Measurements from ENCODE around the gene LGR6. TPM values are rescaled to one million over a fixed set of nuclear protein-coding genes. Genes with fewer than 3 reads are reported as not detected.

Gene LGR6
- total RNA-seq, 2 donors from 2014 or later, result 76.6 to 99.0 TPM

DNA sequence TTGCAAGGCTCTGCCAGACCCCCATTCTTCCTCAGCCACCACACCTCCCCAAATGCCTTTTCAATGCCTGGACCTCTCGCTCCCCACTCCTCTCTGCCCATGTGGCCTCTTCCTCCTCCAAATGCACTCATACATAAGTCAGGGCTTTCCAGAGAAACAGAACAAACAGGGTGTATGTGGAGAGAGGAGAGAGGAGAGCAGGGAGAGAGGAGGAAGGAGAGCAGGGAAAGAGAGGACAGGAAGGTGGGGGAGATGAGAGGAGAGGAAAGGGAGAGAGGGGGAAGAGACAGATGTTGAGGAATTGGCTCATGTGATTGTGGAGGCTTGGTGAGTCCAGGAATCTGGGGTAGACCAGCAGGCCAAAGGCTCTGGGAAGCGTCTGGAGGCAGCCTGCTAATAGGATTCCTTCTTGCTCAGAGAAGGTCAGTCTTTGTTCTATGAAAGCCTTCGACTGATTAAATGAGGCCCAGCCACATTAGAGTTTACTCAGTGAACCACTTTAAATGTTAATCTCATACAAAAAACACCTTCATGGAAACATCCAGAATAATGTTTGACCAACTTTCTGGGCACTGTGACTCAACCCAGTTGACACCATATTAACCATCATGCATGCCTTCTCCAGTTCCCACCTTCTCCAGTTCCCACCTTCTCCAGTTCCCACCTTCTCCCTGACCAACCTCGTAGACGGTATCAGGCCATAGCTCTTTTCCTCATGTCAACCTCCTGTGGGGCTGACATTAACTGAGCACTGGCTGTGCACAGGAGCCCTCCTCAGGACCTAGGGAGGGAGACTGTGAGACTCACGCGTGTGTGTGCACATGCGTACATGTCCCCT, 11.3 kb upstream of the LGR6 start:
- no peak for ATAC-seq (ENCODE audit: insufficient number of reproducible peaks, low FRiP score, low read depth)
- TF ChIP-seq, protein P1, sequence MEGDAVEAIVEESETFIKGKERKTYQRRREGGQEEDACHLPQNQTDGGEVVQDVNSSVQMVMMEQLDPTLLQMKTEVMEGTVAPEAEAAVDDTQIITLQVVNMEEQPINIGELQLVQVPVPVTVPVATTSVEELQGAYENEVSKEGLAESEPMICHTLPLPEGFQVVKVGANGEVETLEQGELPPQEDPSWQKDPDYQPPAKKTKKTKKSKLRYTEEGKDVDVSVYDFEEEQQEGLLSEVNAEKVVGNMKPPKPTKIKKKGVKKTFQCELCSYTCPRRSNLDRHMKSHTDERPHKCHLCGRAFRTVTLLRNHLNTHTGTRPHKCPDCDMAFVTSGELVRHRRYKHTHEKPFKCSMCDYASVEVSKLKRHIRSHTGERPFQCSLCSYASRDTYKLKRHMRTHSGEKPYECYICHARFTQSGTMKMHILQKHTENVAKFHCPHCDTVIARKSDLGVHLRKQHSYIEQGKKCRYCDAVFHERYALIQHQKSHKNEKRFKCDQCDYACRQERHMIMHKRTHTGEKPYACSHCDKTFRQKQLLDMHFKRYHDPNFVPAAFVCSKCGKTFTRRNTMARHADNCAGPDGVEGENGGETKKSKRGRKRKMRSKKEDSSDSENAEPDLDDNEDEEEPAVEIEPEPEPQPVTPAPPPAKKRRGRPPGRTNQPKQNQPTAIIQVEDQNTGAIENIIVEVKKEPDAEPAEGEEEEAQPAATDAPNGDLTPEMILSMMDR (IDR thresholded peaks at IDR 0.05), result no peak
- Histone ChIP-seq H3K27me3 (replicated peaks; ENCODE audit: insufficient read depth) (no peaks in the 10 kb centered on the region), H3K36me3 (no peaks in the 10 kb centered on the region), H3K4me1 (ENCODE audit: control insufficient read depth in 1 of 2, low read depth in 2 of 2) (peaks cover 0 to 24% of the 10 kb centered on the region in 2 donors), H3K4me3 (no peak overlapping the region), H3K27ac (no peak overlapping the region), H3K9me3 (no peaks in the 10 kb centered on the region)
- DNase-seq (ENCODE audit: low spot score), result no peak

DNA sequence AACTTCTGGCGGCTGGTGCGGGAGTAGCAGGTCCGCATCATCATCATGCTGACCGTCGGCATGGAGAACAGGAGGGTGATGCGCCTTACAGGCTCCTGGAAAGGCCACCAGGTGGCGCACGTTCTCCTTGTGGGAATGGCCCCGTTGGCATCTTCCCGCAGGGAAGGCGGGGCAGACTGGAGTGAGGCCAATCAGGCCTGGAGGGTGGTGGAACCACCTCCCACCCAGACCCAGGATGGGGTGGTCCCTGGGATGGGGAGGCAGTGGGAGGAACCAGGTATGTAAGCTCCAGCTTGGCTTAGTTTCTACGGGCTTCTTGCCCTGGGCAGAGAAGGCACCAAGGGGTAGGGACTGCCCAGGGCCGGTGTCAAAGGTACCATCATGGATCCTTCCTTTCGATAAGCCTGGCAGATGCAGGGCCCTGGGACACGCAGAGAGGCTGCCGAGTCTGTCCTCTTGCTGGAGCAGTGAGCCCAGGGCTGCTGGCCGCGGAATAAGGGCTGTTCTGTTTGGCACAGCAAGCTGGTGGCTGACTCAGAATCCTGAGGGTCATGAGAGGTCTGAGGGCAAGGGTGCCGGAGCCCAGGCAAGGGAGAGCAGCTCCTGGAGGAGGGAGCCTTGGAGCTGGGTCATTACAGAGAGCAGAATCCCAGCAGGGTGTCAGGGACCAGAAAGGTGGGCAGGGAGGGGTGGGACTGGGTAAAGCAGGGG, 8.7 kb upstream of the LGR6 start:
- Histone ChIP-seq H3K9me3 (no peaks in the 10 kb centered on the region), H3K27me3 (replicated peaks; ENCODE audit: insufficient read depth) (no peaks in the 10 kb centered on the region), H3K27ac (no peak overlapping the region), H3K36me3 (no peaks in the 10 kb centered on the region), H3K4me3 (peak overlapping the region; percentile 25), H3K4me1 (ENCODE audit: control insufficient read depth in 1 of 2, low read depth in 2 of 2) (peaks cover 0 to 24% of the 10 kb centered on the region in 2 donors)
- peak; percentile 56 for DNase-seq (ENCODE audit: low spot score)
- TF ChIP-seq, protein P1 (IDR thresholded peaks at IDR 0.05), result peak; percentile 87
- ATAC-seq (ENCODE audit: insufficient number of reproducible peaks, low FRiP score, low read depth), result peak; percentile 14

DNA sequence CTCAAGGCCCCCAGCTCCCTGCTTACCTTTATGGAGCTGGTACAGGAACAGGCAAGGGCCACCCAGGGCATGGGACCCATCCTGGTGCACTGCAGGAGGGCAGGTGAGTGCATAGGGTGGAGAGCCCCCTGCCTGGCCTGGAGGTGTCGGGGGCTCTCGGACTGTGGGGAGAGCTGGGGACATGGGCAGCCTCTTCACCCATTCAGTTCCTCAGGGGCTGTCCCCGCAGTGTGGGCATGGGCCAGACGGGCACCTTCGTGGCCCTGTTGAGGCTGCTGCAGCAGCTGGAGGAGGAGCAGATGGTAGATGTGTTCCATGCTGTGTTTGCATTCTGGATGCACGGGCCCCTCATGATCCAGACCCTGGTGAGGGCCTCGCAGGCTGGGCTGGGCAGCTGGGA, 7.3 kb upstream of the LGR6 start:
- H3K9me3 ChIP-seq, result no peaks in the 10 kb centered on the region
- no peak overlapping the region for H3K4me3 ChIP-seq
- no peak for ATAC-seq (ENCODE audit: insufficient number of reproducible peaks, low FRiP score, low read depth)
- no peaks in the 10 kb centered on the region for H3K27me3 ChIP-seq (replicated peaks; ENCODE audit: insufficient read depth)
- no peak overlapping the region for H3K27ac ChIP-seq
- no peaks in the 10 kb centered on the region for H3K36me3 ChIP-seq
- no peak for DNase-seq (ENCODE audit: low spot score)
- peaks cover 0 to 24% of the 10 kb centered on the region in 2 donors for H3K4me1 ChIP-seq (ENCODE audit: control insufficient read depth in 1 of 2, low read depth in 2 of 2)
- TF ChIP-seq, protein P1 (IDR thresholded peaks at IDR 0.05), result no peak

DNA sequence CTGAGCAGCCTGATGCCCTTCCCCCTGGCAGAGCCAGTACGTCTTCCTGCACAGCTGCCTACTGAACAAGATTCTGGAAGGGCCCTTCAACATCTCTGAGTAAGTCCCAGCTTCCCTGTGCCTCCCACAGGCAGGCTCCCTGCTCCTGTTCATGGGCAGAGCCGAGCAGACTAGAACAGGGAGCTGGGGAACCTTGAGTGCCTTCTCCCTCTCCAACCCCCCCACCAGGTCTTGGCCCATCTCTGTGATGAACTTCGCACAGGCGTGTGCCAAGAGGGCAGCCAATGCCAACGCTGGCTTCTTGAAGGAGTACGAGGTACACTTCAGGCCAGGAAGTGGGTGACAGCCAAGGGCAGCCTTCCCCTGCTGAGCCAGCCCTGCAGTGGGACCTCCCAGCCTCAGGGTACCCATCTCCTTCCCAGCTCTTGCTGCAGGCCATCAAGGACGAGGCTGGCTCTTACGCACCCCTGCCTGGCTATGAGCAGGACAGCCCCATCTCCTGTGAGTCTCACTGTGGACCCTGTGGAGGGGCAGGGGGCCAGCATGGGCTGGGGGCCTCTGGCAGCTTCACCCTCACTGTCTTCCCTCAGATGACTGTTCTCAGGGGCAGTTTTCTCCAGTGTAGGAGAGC, 6.4 kb upstream of the LGR6 start:
- TF ChIP-seq, protein P1 (IDR thresholded peaks at IDR 0.05), result no peak
- H3K27me3 ChIP-seq (replicated peaks; ENCODE audit: insufficient read depth), result no peaks in the 10 kb centered on the region

More for the DNA sequence above, 6.4 kb upstream of the LGR6 start:
- H3K4me3 ChIP-seq, result no peak overlapping the region
- DNase-seq (ENCODE audit: low spot score) (no peak), ATAC-seq (ENCODE audit: insufficient number of reproducible peaks, low FRiP score, low read depth) (no peak)
- H3K36me3 ChIP-seq, result no peaks in the 10 kb centered on the region
- no peaks in the 10 kb centered on the region for H3K9me3 ChIP-seq
- peaks cover 0 to 24% of the 10 kb centered on the region in 2 donors for H3K4me1 ChIP-seq (ENCODE audit: control insufficient read depth in 1 of 2, low read depth in 2 of 2)
- H3K27ac ChIP-seq, result no peak overlapping the region

All from thoracic aorta (tissue), 2 donors.